Measurements from ENCODE around the gene GADL1.
A peak's percentile ranks its signal among the peaks of the same experiment; 100 is the strongest.

The GADL1 gene

DNA sequence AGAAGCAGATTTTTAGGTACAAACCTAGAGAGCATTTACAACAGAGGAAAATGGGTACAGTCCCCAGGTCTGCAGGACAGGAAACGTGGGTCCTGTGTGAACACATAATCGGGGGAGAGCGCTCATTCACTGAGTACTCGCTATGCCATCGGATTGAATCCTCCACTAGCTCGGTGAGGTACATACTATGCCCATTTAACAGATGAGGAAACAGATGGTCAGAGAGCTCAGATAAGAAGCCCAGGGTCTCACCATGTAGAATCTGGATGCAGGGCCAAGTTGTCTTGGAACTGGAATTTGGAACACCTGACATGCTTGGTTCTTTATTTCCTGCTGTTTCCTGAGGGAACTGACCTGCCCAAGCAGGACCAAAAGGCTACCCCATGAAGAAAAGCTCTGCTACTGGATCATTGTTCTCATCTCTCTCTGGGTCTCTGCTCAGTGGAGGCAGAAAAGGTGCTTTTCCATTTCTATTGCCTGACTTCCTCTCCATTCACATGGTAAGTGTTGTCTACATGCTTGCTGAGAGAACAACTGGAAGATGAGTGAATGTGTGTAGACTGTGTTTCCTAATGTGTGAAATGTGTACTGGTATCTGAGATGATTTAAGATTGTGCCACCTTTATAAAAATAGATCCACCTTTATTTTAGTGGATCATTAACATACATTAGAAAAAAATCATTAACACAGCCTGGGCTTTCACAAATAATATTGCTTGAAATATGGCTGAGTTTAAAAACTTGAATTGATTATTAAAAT lies 199.0 kb downstream of the GADL1 start:
- DNase-seq (ENCODE audit: low spot score) = no peak

DNA sequence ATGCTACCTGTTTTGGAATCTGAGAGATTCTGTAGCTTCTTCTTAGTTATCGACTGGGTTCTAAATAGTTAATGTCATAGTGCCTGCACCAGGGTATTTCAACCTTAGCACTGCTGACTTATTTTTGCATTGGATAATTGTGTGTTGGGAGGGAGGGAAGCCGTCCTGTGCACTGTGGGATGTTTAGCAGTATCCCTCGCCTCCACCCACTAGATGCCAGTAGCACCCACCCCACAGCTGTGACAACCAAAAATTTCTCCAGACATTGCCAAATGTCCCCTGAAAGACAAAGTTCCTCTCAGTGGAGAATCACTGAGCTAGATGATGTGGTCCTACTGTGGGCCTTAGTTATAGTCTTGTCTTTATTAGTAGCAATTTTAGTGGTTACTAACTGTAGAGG lies 199.8 kb downstream of the GADL1 start:
- no peak for DNase-seq (ENCODE audit: low spot score)

DNA sequence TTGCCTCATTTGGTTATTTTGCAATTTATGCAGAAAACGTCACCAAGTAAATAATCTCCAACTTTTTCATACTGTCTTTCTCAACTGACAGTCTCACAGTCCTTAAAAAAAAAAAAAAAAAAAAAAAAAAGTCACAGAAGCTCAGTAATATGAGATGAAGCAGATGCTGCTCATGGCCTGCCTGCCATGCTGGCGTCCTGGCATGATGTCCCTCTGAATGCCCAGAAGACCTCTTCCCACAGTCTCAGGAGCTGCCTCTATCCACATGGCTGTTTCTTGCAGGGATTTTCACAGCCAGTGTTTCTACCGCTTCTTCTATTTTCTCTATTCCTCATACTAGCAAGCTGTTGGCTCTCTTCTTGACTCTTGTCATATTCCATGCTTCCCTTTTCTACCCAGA lies 200.3 kb downstream of the GADL1 start:
- DNase-seq (ENCODE audit: low spot score) = no peak

DNA sequence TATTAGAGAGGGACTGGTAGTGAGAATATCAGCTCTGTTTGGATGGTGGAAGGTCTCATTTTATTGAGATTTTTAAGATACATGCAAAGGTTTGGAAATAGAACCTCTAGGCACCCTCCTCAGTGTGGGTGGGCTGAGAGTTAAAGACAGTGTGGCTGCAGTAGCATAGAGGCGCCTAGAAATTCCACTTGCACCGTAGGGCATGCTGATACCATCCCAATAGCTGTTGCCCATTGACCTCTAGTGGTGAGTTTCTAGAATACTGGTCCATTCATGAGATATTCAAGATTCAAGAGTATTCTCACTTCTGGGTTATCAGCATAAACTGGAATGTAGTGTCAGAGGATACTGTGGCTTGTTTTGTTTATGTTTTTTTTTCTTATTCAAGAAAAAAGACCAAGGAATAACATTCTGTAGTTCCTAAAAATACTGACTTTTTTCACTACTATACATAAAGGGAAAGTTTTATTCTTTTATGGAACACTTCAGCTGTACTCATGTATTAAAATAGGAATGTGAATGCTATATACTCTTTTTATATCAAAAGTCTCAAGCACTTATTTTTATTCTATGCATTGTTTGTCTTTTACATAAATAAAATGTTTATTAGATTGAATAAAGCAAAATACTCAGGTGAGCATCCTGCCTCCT lies 200.9 kb downstream of the GADL1 start:
- DNase-seq (ENCODE audit: low spot score) = peak; percentile 80

- no peak for DNase-seq (ENCODE audit: low spot score)
Observed at GRCh38 chr3:30692498-30693130, 201.8 kb downstream of the GADL1 start.

GRCh38 chr3:30691944-30692343 lies 202.5 kb downstream of the GADL1 start:
- no peak for DNase-seq (ENCODE audit: low spot score)

DNA sequence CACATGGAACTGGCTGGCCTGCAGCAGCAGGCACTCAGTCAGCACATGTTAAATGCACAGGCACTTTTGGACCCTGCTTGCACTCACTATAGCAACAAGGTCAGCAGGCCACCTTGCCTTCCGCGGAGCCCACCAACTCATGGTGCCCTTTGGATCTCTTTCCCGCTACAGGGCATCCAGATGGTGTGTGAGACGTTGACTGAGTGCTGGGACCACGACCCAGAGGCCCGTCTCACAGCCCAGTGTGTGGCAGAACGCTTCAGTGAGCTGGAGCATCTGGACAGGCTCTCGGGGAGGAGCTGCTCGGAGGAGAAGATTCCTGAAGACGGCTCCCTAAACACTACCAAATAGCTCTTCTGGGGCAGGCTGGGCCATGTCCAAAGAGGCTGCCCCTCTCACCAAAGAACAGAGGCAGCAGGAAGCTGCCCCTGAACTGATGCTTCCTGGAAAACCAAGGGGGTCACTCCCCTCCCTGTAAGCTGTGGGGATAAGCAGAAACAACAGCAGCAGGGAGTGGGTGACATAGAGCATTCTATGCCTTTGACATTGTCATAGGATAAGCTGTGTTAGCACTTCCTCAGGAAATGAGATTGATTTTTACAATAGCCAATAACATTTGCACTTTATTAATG lies 203.1 kb downstream of the GADL1 start:
- no peak for DNase-seq (ENCODE audit: low spot score)

DNA sequence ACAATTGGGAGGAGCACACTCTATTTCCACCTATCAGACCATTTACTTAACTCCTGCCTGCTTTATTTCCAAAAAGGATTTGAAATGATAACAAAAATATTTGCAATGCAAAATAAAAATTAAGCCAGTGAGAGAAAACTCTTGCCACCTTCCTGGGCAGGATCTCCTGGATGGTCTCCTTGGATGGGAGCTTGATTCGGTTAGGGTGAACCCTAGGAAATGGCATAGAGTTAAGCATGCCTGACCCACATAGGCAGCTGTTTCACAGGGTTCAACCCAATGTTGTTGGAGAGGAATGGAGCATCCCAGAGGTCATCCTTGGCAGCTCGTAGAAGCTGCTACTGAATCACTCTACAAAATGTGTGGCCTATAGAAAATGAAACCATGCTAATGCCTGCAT lies 204.3 kb downstream of the GADL1 start:
- no peak for DNase-seq (ENCODE audit: low spot score)

GRCh38 chr3:30688776-30689641 lies 205.5 kb downstream of the GADL1 start:
- DNase-seq (ENCODE audit: low spot score) = no peak

GRCh38 chr3:30687930-30688570 lies 206.4 kb downstream of the GADL1 start:
- DNase-seq (ENCODE audit: low spot score) = no peak

- no peak for DNase-seq (ENCODE audit: low spot score)
Observed at GRCh38 chr3:30686799-30687198, 207.7 kb downstream of the GADL1 start.

DNA sequence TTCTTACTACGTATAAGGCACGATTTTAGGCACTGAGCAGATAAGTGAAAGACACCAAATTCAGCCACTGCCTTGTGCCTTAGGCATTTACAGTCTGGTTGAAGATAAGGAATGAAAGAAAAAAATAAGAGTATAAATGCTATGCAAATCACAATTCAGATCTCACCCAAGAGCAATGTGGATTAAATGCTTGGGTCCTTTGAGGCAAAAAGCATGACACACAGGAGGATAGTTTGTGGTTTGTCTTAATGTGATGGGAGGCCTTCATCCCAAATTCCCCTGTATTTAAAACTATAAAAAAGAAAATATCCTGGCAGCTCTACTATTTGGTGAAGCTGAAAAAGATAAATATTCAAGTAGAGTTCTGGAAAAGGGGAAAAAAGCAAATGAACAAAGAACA lies 208.3 kb downstream of the GADL1 start:
- no peak for DNase-seq (ENCODE audit: low spot score)

- DNase-seq (ENCODE audit: low spot score) = no peak
Observed at GRCh38 chr3:30685267-30685667, 209.2 kb downstream of the GADL1 start.

DNA sequence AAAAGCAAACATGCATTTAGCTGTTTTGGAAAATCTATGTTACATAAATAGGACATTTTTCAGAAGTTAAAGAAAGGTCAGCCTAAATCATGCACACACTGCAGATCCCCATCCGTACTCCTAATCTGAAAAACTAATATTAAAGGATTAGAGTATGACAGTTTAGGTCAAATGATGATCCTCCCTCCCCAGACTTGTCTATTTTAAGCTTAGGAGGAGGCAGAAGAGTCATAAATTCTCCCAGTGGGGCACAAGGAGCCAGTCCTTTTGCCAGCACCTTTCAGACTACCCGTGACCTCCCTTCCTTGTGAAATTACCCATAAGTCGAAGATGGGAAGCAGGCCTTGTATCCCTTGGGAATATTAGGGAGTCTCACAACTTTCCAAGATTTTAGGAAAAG lies 210.1 kb downstream of the GADL1 start:
- no peak for DNase-seq (ENCODE audit: low spot score)

- no peak for DNase-seq (ENCODE audit: low spot score)
Observed at GRCh38 chr3:30683769-30684168, 210.7 kb downstream of the GADL1 start.

- DNase-seq (ENCODE audit: low spot score) = no peak
Observed at GRCh38 chr3:30682434-30683155, 211.9 kb downstream of the GADL1 start.

DNA sequence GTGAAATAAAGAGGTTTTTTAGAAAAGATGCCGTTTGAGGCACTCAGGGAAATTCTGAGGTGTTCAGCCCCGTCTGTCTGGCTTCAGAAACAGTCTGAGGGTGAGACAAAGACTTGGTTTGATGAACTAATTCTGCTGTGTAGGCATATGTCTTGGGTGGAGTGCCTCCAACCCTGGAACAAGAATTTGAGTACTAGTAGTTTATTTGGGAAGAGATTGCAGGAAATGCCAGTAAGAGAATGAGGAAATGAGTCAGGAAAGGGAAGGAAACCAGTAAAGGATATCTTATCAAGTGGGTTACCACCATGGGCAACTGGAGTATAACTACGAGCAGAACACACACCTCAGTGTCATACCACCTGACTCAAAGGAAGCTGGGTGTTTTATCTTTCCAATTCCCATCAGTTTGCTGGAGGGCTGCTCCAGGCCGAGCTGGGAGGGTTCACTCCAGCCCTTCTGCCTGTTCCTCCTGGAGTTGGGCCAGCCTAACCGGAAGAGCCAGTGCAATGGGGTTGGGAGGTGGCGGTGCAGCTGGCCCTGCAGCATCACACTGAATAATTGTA lies 212.7 kb downstream of the GADL1 start:
- DNase-seq (ENCODE audit: low spot score) = no peak

GRCh38 chr3:30680789-30681648 lies 213.4 kb downstream of the GADL1 start:
- DNase-seq (ENCODE audit: low spot score) = no peak

DNA sequence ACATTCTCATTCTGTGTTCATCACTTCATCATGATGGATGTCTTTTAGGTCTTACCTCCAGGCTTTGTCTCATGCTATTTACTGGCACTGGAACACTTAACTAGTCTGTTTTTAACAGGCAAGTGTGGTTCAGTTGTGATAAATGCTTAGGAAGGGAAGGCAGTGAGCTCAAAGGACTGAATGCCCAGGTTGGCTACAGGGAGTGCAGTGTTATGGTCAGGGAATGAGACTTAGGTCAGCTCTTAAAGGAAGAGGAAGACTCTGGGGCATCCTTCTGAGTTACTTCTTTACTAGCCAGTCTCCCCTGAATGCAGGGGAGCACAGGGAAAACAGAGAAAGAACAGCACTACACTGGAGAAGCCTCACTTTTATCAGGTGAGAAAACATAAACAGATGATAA lies 215.4 kb downstream of the GADL1 start:
- no peak for DNase-seq (ENCODE audit: low spot score)

Data from SK-N-DZ (cell line).